ENCODE data around the gene CISH. TPM values are rescaled to one million over a fixed set of nuclear protein-coding genes. Genes with fewer than 3 reads are reported as not detected.

Gene CISH
- 1 to 10 TPM; 8.1 to 8.8 TPM for total RNA-seq
- polyA plus RNA-seq: 100 to 1,000 TPM in 2 of 3 donors, 10 to 100 TPM in 1; 16.3 to 135 (median 100) TPM
- 6.1 to 282 (median 53.7) reads per million in 6 experiments for total RNA-seq

GRCh38 chr3:50611464-50612233 is at the start of gene CISH:
Gene CISH, minus strand, starts transcription at chr3:50611774. Its CDS starts 124 bp downstream, at chr3:50611650.
- H3K4me1 Mint-ChIP-seq: peaks cover 43 to 83% (median 76%) of the 10 kb centered on the region in 4 donors
- no peaks in the 10 kb centered on the region for H3K9me3 Mint-ChIP-seq
- ATAC-seq: peak; percentile 69 to 70
- H3K27me3 Mint-ChIP-seq: no peaks in the 10 kb centered on the region
- DNase-seq: peak; percentile 78 to 95 (median 90)
- peak within 1 kb of the TSS; percentile 91 to 98 (median 94) for H3K27ac Mint-ChIP-seq
- H3K4me3 Mint-ChIP-seq: peak within 1 kb of the TSS; percentile 92 to 98 (median 94)
- POLR2A ChIA-PET: interaction anchor here (0.8 to 21.2 kb wide), 10 partner anchors 9 to 1518 kb away, joined by 3 to 623 read pairs (median 4); partner anchors contain the start of genes C3orf18, CYB561D2, HEMK1 and MANF
- H3K36me3 Mint-ChIP-seq: peaks cover 5 to 38% (median 27%) of the 10 kb centered on the region in 3 donors

- Mint-ChIP-seq H3K36me3 (no peaks in the 10 kb centered on the region), H3K4me1 (peaks cover 6 to 11% (median 8%) of the 10 kb centered on the region in 4 donors), H3K4me3 (no peak overlapping the region), H3K27me3 (no peaks in the 10 kb centered on the region), H3K27ac (no peak overlapping the region), H3K9me3 (no peaks in the 10 kb centered on the region)
- POLR2A ChIA-PET: no interaction called here
- no peak for ATAC-seq
- DNase-seq: no peak
Measured at GRCh38 chr3:50660386-50660785, 48.8 kb upstream of the CISH start.

GRCh38 chr3:50658831-50659230 is 47.3 kb upstream of the CISH start:
- Mint-ChIP-seq H3K4me3 (no peak overlapping the region), H3K27ac (no peak overlapping the region), H3K27me3 (no peaks in the 10 kb centered on the region), H3K9me3 (no peaks in the 10 kb centered on the region), H3K4me1 (peaks cover 0 to 8% (median 8%) of the 10 kb centered on the region in 4 donors), H3K36me3 (no peaks in the 10 kb centered on the region)
- ATAC-seq (no peak), DNase-seq (no peak)
- POLR2A ChIA-PET: interaction anchor here (1.1 kb wide), 1 partner anchor 10 kb away, joined by 3 read pairs; no protein-coding TSS in a partner anchor

- Mint-ChIP-seq H3K27ac (peak overlapping the region in 1 of 10 donors; percentile 13), H3K4me3 (no peak overlapping the region), H3K4me1 (peaks cover 0 to 8% (median 8%) of the 10 kb centered on the region in 4 donors), H3K27me3 (no peaks in the 10 kb centered on the region), H3K9me3 (no peaks in the 10 kb centered on the region), H3K36me3 (no peaks in the 10 kb centered on the region)
- POLR2A ChIA-PET: interaction anchor here (1.1 kb wide), 1 partner anchor 9 kb away, joined by 3 read pairs; no protein-coding TSS in a partner anchor
- ATAC-seq (no peak), DNase-seq (no peak)
Measured at GRCh38 chr3:50658416-50658815, 46.8 kb upstream of the CISH start.

- H3K27me3 Mint-ChIP-seq: no peaks in the 10 kb centered on the region
- ATAC-seq (no peak), DNase-seq (no peak)
- H3K4me3 Mint-ChIP-seq: peak overlapping the region in 1 of 10 donors; percentile 52
- peak overlapping the region in 1 of 10 donors; percentile 13 for H3K27ac Mint-ChIP-seq
- POLR2A ChIA-PET: interaction anchor here (1.1 kb wide), 1 partner anchor 9 kb away, joined by 3 read pairs; no protein-coding TSS in a partner anchor
- H3K36me3 Mint-ChIP-seq: no peaks in the 10 kb centered on the region
- H3K4me1 Mint-ChIP-seq: peaks cover 0 to 12% (median 10%) of the 10 kb centered on the region in 4 donors
- no peaks in the 10 kb centered on the region for H3K9me3 Mint-ChIP-seq
Measured at GRCh38 chr3:50657816-50658215, 46.2 kb upstream of the CISH start.

GRCh38 chr3:50657407-50657806 is 45.8 kb upstream of the CISH start:
- H3K4me1 Mint-ChIP-seq: peaks cover 0 to 13% (median 10%) of the 10 kb centered on the region in 4 donors
- no peaks in the 10 kb centered on the region for H3K27me3 Mint-ChIP-seq
- ATAC-seq: no peak
- DNase-seq: no peak
- H3K4me3 Mint-ChIP-seq: no peak overlapping the region
- no peaks in the 10 kb centered on the region for H3K36me3 Mint-ChIP-seq
- H3K27ac Mint-ChIP-seq: peak overlapping the region in 2 of 10 donors; percentile 17 to 84
- POLR2A ChIA-PET: interaction anchor here (1.1 kb wide), 1 partner anchor 8 kb away, joined by 3 read pairs; no protein-coding TSS in a partner anchor
- no peaks in the 10 kb centered on the region for H3K9me3 Mint-ChIP-seq

- H3K9me3 Mint-ChIP-seq: no peaks in the 10 kb centered on the region
- no peak overlapping the region for H3K4me3 Mint-ChIP-seq
- ATAC-seq (no peak), DNase-seq (no peak)
- no peaks in the 10 kb centered on the region for H3K36me3 Mint-ChIP-seq
- H3K27me3 Mint-ChIP-seq: no peaks in the 10 kb centered on the region
- H3K4me1 Mint-ChIP-seq: peaks cover 0 to 13% (median 9%) of the 10 kb centered on the region in 4 donors
- peak overlapping the region in 1 of 10 donors; percentile 84 for H3K27ac Mint-ChIP-seq
- POLR2A ChIA-PET: interaction anchor here (2.2 kb wide), 1 partner anchor 39 kb away, joined by 11 read pairs; the partner anchor contains the start of gene MAPKAPK3
Measured at GRCh38 chr3:50656417-50657195, 45.0 kb upstream of the CISH start.

- Mint-ChIP-seq H3K4me3 (no peak overlapping the region), H3K27ac (peak overlapping the region in 8 of 10 donors; percentile 22 to 67 (median 52)), H3K9me3 (no peaks in the 10 kb centered on the region), H3K4me1 (peaks cover 0 to 13% (median 11%) of the 10 kb centered on the region in 4 donors), H3K27me3 (no peaks in the 10 kb centered on the region), H3K36me3 (peaks cover 0 to 3% (median 0%) of the 10 kb centered on the region in 3 donors)
- DNase-seq (no peak), ATAC-seq (peak in 1 of 2 donors; percentile 23)
- POLR2A ChIA-PET: interaction anchor here (1.5 to 2.2 kb wide), 2 partner anchors 38 to 86 kb away, joined by 4 to 11 read pairs; partner anchors contain the start of genes HEMK1 and MAPKAPK3
Measured at GRCh38 chr3:50655009-50655830, 43.6 kb upstream of the CISH start.

- Mint-ChIP-seq H3K9me3 (no peaks in the 10 kb centered on the region), H3K4me3 (no peak overlapping the region), H3K27ac (peak overlapping the region in 9 of 10 donors; percentile 2 to 78 (median 53)), H3K27me3 (no peaks in the 10 kb centered on the region), H3K36me3 (peaks cover 0 to 3% (median 0%) of the 10 kb centered on the region in 3 donors), H3K4me1 (peaks cover 0 to 13% (median 11%) of the 10 kb centered on the region in 4 donors)
- no peak for ATAC-seq
- DNase-seq: no peak
- POLR2A ChIA-PET: interaction anchor here (0.7 to 2.2 kb wide), 6 partner anchors 8 to 85 kb away, joined by 3 to 11 read pairs (median 4); partner anchors contain the start of genes HEMK1 and MAPKAPK3
Measured at GRCh38 chr3:50653937-50654595, 42.5 kb upstream of the CISH start.

- DNase-seq (peak in 9 of 10 donors; percentile 17 to 75 (median 41)), ATAC-seq (peak; percentile 58 to 87)
- no peaks in the 10 kb centered on the region for H3K9me3 Mint-ChIP-seq
- peaks cover 0 to 13% (median 11%) of the 10 kb centered on the region in 4 donors for H3K4me1 Mint-ChIP-seq
- peaks cover 0 to 12% (median 0%) of the 10 kb centered on the region in 3 donors for H3K36me3 Mint-ChIP-seq
- H3K4me3 Mint-ChIP-seq: no peak overlapping the region
- no peaks in the 10 kb centered on the region for H3K27me3 Mint-ChIP-seq
- POLR2A ChIA-PET: interaction anchor here (0.5 to 2.0 kb wide), 5 partner anchors 10 to 314 kb away, joined by 4 to 18 read pairs (median 4); partner anchors contain the start of genes HEMK1 and MAPKAPK3
- peak overlapping the region in 7 of 10 donors; percentile 13 to 83 (median 35) for H3K27ac Mint-ChIP-seq
Measured at GRCh38 chr3:50652709-50653108, 41.1 kb upstream of the CISH start.
